ENCODE data around the gene ECPAS. TPM values are rescaled to one million over a fixed set of nuclear protein-coding genes. Genes with fewer than 3 reads are reported as not detected.

The ECPAS gene
- total RNA-seq, 2 experiments from 2014 or later = 41.0 to 63.2 TPM

GRCh38 chr9:111320631-111321030 lies 163.6 kb downstream of the ECPAS start:
- Histone ChIP-seq H2AFZ (ENCODE audit: low read length) (no peak overlapping the region), H4K20me1 (ENCODE audit: insufficient read depth, low read length) (no peaks in the 10 kb centered on the region), H3K79me2 (ENCODE audit: insufficient read depth, low read depth, low read length) (no peaks in the 10 kb centered on the region), H3K4me3 (ENCODE audit: low read depth, low read length, poor library complexity, severe bottlenecking) (no peak overlapping the region), H3K4me2 (ENCODE audit: low read length) (no peak overlapping the region), H3K9me2 (ENCODE audit: insufficient read depth, low read length) (no peaks in the 10 kb centered on the region), H3K27ac (ENCODE audit: low read depth, low read length, poor library complexity, severe bottlenecking) (no peak overlapping the region), H3K36me3 (ENCODE audit: insufficient read depth, low read length) (no peaks in the 10 kb centered on the region), H3K9me3 (ENCODE audit: low read length) (no peaks in the 10 kb centered on the region), H3K4me1 (ENCODE audit: insufficient read depth, low read length, poor library complexity, severe bottlenecking) (no peaks in the 10 kb centered on the region)
- BruUV-seq (replicated peaks) = no TSS peak
- TF ChIP-seq EZH2phosphoT487 (IDR thresholded peaks at IDR 0.05; ENCODE audit: borderline replicate concordance, low read depth, low read length) (no peak), CTCF (conservative IDR thresholded peaks at IDR 0.05; ENCODE audit: low read length) (no peak)
- CTCF ChIA-PET (ENCODE audit: unreplicated experiment) = no interaction called here
- no peak for DNase-seq (ENCODE audit: low spot score)
- intact Hi-C loops (cut with micrococcal nuclease; ENCODE audit: unreplicated experiment) = no loop called here
- POLR2A ChIA-PET = no interaction called here

DNA sequence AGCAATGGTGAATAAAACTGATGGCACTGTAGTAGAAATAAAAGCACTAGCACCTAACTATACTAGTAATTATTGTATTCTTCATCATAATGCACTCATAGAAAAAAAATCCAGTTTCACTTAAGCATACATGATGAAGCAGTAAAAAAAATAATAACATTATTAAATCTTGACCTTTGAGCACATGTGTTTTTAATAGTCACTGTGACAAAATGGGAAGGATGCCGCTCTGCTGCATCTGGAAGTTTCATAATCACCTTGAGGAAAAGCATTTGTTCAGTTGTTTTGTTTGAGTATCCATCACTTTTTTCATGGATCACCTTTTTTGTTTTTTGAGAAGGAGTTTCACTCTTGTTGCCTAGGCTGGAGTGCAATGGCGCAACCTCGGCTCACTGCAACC lies 167.4 kb downstream of the ECPAS start:
- CTCF ChIA-PET (ENCODE audit: unreplicated experiment) = no interaction called here
- DNase-seq (ENCODE audit: low spot score) = no peak
- no peaks in the 10 kb centered on the region for H3K4me1 ChIP-seq (ENCODE audit: insufficient read depth, low read length, poor library complexity, severe bottlenecking)

More for the DNA sequence above, 167.4 kb downstream of the ECPAS start:
- no TSS peak for BruUV-seq (replicated peaks)
- intact Hi-C loops (cut with micrococcal nuclease; ENCODE audit: unreplicated experiment) = no loop called here
- H3K4me2 ChIP-seq (ENCODE audit: low read length) = no peak overlapping the region
- no peak overlapping the region for H3K27ac ChIP-seq (ENCODE audit: low read depth, low read length, poor library complexity, severe bottlenecking)
- TF ChIP-seq CTCF (conservative IDR thresholded peaks at IDR 0.05; ENCODE audit: low read length) = no peak
- TF ChIP-seq EZH2phosphoT487 (IDR thresholded peaks at IDR 0.05; ENCODE audit: borderline replicate concordance, low read depth, low read length) = no peak
- H3K9me2 ChIP-seq (ENCODE audit: insufficient read depth, low read length) = no peaks in the 10 kb centered on the region
- no peak overlapping the region for H3K4me3 ChIP-seq (ENCODE audit: low read depth, low read length, poor library complexity, severe bottlenecking)
- H3K36me3 ChIP-seq (ENCODE audit: insufficient read depth, low read length) = no peaks in the 10 kb centered on the region
- no peak overlapping the region for H2AFZ ChIP-seq (ENCODE audit: low read length)
- H4K20me1 ChIP-seq (ENCODE audit: insufficient read depth, low read length) = no peaks in the 10 kb centered on the region
- POLR2A ChIA-PET = no interaction called here
- no peaks in the 10 kb centered on the region for H3K9me3 ChIP-seq (ENCODE audit: low read length)
- H3K79me2 ChIP-seq (ENCODE audit: insufficient read depth, low read depth, low read length) = no peaks in the 10 kb centered on the region

Small RNA genes lying within 50 kb of the gene (small RNA-seq; reads per million reads assigned to genes)
- not detected for gene RNA5SP294

Other genes starting within 250 kb of the ECPAS start
- not detected in 2 replicates for gene OR2K2, start 154.2 kb downstream of the ECPAS start, total RNA-seq (2014; rRNA removed; shearing (Covaris generic))
- not detected in 2 replicates for gene OR2K2, start 154.2 kb downstream of the ECPAS start, total RNA-seq (2022)
- gene ZNF483, start 40.8 kb upstream of the ECPAS start, total RNA-seq (2014; rRNA removed; shearing (Covaris generic)) = 0.06 and 0.23 TPM in 2 replicates
- 3.2 and 5.0 TPM in 2 replicates for gene ZNF483, start 40.8 kb upstream of the ECPAS start, total RNA-seq (2022)
- not detected in 2 replicates for gene PTGR1, start 115.3 kb upstream of the ECPAS start, total RNA-seq (2014; rRNA removed; shearing (Covaris generic))
- gene PTGR1, start 115.3 kb upstream of the ECPAS start, total RNA-seq (2022) = not detected in 2 replicates
- gene DNAJC25, start 147.0 kb upstream of the ECPAS start, total RNA-seq (2014; rRNA removed; shearing (Covaris generic)) = 4.9 and 5.8 TPM in 2 replicates
- gene DNAJC25, start 147.0 kb upstream of the ECPAS start, total RNA-seq (2022) = 6.5 and 7.0 TPM in 2 replicates
- gene GNG10, start 177.2 kb upstream of the ECPAS start, total RNA-seq (2014; rRNA removed; shearing (Covaris generic)) = 6.2 and 10.4 TPM in 2 replicates
- 8.3 and 10.2 TPM in 2 replicates for gene GNG10, start 177.2 kb upstream of the ECPAS start, total RNA-seq (2022)

Data from OCI-LY7 (cell line).